Stimulated activated CD8-positive, alpha-beta memory T cell treated with anti-CD3 and anti-CD28 coated beads, Interleukin-7, amount 100 ng/mL, for 1 hour (primary cell): ENCODE measurements around the gene ARHGAP24.

Experiments
- DNase-seq, 2 donors: peaks; one replicate each; pipeline ENCODE4 v3.0.0-alpha.2; 2020; ENCODE audit warnings: low read depth in 2 of 2

Gene ARHGAP24

GRCh38 chr4:85697854-85698253, 222.9 kb downstream of the ARHGAP24 start:
- DNase-seq, result no peak

- DNase-seq, result no peak
Measured at GRCh38 chr4:85700362-85700761, 225.4 kb downstream of the ARHGAP24 start.

- no peak for DNase-seq
Measured at GRCh38 chr4:85701861-85702321, 226.9 kb downstream of the ARHGAP24 start.

- DNase-seq, result no peak
Measured at GRCh38 chr4:85703096-85703495, 228.1 kb downstream of the ARHGAP24 start.

- no peak for DNase-seq
Measured at GRCh38 chr4:85707611-85708010, 232.7 kb downstream of the ARHGAP24 start.

GRCh38 chr4:85708468-85708867, 233.5 kb downstream of the ARHGAP24 start:
- no peak for DNase-seq

GRCh38 chr4:85713005-85713404, 238.1 kb downstream of the ARHGAP24 start:
- DNase-seq, result no peak

- DNase-seq, result no peak
Measured at GRCh38 chr4:85715991-85716737, 241.2 kb downstream of the ARHGAP24 start.

- DNase-seq, result no peak
Measured at GRCh38 chr4:85717351-85717750, 242.4 kb downstream of the ARHGAP24 start.

GRCh38 chr4:85717847-85718246, 242.9 kb downstream of the ARHGAP24 start:
- DNase-seq, result no peak

GRCh38 chr4:85720735-85721134, 245.8 kb downstream of the ARHGAP24 start:
- no peak for DNase-seq

GRCh38 chr4:85722401-85722800, 247.5 kb downstream of the ARHGAP24 start:
- no peak for DNase-seq

- no peak for DNase-seq
Measured at GRCh38 chr4:85722807-85723206, 247.9 kb downstream of the ARHGAP24 start.

GRCh38 chr4:85724791-85725563, 250.0 kb downstream of the ARHGAP24 start:
- DNase-seq, result no peak

- DNase-seq, result no peak
Measured at GRCh38 chr4:85725721-85726170, 250.8 kb downstream of the ARHGAP24 start.

- DNase-seq, result no peak
Measured at GRCh38 chr4:85726555-85726954, 251.6 kb downstream of the ARHGAP24 start.

GRCh38 chr4:85728464-85728863, 253.5 kb downstream of the ARHGAP24 start:
- DNase-seq, result no peak

- no peak for DNase-seq
Measured at GRCh38 chr4:85732124-85732523, 257.2 kb downstream of the ARHGAP24 start.

- no peak for DNase-seq
Measured at GRCh38 chr4:85733798-85734197, 258.8 kb downstream of the ARHGAP24 start.

GRCh38 chr4:85734424-85734831, 259.5 kb downstream of the ARHGAP24 start:
- no peak for DNase-seq

- no peak for DNase-seq
Measured at GRCh38 chr4:85736571-85736970, 261.6 kb downstream of the ARHGAP24 start.

- no peak for DNase-seq
Measured at GRCh38 chr4:85737254-85737653, 262.3 kb downstream of the ARHGAP24 start.

GRCh38 chr4:85738721-85739120, 263.8 kb downstream of the ARHGAP24 start:
- DNase-seq, result no peak
